CD8-positive, alpha-beta memory T cell (primary cell): ENCODE results near the gene WDTC1. TPM values are rescaled to one million over a fixed set of nuclear protein-coding genes. Genes with fewer than 3 reads are reported as not detected.
"Not testable (repeated sequence)": the region's sequence is repeated elsewhere in the genome, so short reads cannot be mapped to it uniquely, and the experiment has no call there.

Experiments
- CTCF ChIA-PET: fragments of 350-600 bp; sonication (Branson Sonifier 250); formaldehyde crosslinking; loops from one replicate; lab custom pipeline; 2021; ENCODE audit warnings: antibody characterized with exemption; lab: Charles Lee
- POLR2A ChIA-PET: fragments of 350-600 bp; sonication (Branson Sonifier 250); formaldehyde crosslinking; loops from one replicate; lab custom pipeline; 2021; ENCODE audit warnings: antibody characterized with exemption; lab: Charles Lee
- DNase-seq, 5 donors: peaks; one replicate each; pipeline versions ENCODE4 v3.0.0 to v3.0.0-alpha.2; 2020 to 2022; ENCODE audit warnings: mixed read lengths in 1 of 5
- H3K27ac ChIP-seq: one replicate; pipeline ENCODE4 v1.7.0; 2013; ENCODE audit warnings: low read depth, mild to moderate bottlenecking, low read length, moderate library complexity
- H3K27me3 ChIP-seq: 2 replicates; pipeline ENCODE4 v1.7.0; 2013; ENCODE audit warnings: low read length, mild to moderate bottlenecking; ENCODE audit not compliant: insufficient read depth, poor library complexity, severe bottlenecking
- H3K36me3 ChIP-seq: 2 replicates; pipeline ENCODE4 v1.7.0; 2013; ENCODE audit warnings: mild to moderate bottlenecking, low read length, moderate library complexity; ENCODE audit not compliant: insufficient read depth
- H3K4me1 ChIP-seq: 2 replicates; pipeline ENCODE4 v1.7.0; 2013; ENCODE audit warnings: mild to moderate bottlenecking, low read length, moderate library complexity; ENCODE audit not compliant: insufficient read depth
- H3K4me3 ChIP-seq: 2 replicates; pipeline ENCODE4 v1.7.0; 2013; ENCODE audit warnings: mild to moderate bottlenecking, low read length
- H3K9me3 ChIP-seq: 2 replicates; pipeline ENCODE4 v1.7.0; 2013; ENCODE audit warnings: mild to moderate bottlenecking, low read length
- H3K27ac Mint-ChIP-seq, 8 donors: one replicate each; pipeline ENCODE4 v1.8.0; 2020 to 2021; ENCODE audit warnings: mixed read lengths in 8 of 8, mild to moderate bottlenecking in 6 of 8, inconsistent platforms in 3 of 8, moderate library complexity in 3 of 8
- H3K27me3 Mint-ChIP-seq, 2 donors: one replicate each; pipeline ENCODE4 v1.8.0; 2020 to 2021; ENCODE audit warnings: mixed read lengths in 2 of 2, mild to moderate bottlenecking in 1 of 2, moderate library complexity in 1 of 2
- H3K36me3 Mint-ChIP-seq, 3 donors: one replicate each; pipeline ENCODE4 v1.8.0; 2020 to 2021; ENCODE audit warnings: mixed read lengths in 3 of 3, inconsistent platforms in 1 of 3, mild to moderate bottlenecking in 1 of 3
- H3K4me1 Mint-ChIP-seq, 3 donors: one replicate each; pipeline ENCODE4 v1.8.0; 2020 to 2021; ENCODE audit warnings: mixed read lengths in 3 of 3, inconsistent platforms in 1 of 3, mild to moderate bottlenecking in 1 of 3
- H3K4me3 Mint-ChIP-seq, 7 donors: one replicate each; pipeline ENCODE4 v1.8.0; 2020 to 2021; ENCODE audit warnings: mixed read lengths in 7 of 7, mild to moderate bottlenecking in 6 of 7, moderate library complexity in 4 of 7, inconsistent platforms in 2 of 7
- H3K9me3 Mint-ChIP-seq, 5 donors: one replicate each; pipeline ENCODE4 v1.8.0; 2020 to 2022; ENCODE audit warnings: mixed read lengths in 5 of 5, mild to moderate bottlenecking in 3 of 5, moderate library complexity in 2 of 5, inconsistent platforms in 1 of 5
- polyA plus RNA-seq: library from polyadenylated mRNA; unstranded; fragments of 300-500 nt; fragmentation: Illumina TruSeq; gene quantifications from one replicate; pipeline ENCODE4 v1.2.3, GENCODE V29; 2021
- total RNA-seq, 2 experiments: library from RNA; stranded (reverse); gene quantifications; one replicate each; pipeline ENCODE4 v1.2.3, GENCODE V29; 2021

The WDTC1 gene
- total RNA-seq (10 to 100 TPM; 22.2 to 22.3 TPM), polyA plus RNA-seq (8.6 TPM)

- H3K27me3 Mint-ChIP-seq, result peaks cover 0 to 6% of the 10 kb centered on the region in 2 donors
- no peaks in the 10 kb centered on the region for H3K36me3 ChIP-seq
- H3K36me3 Mint-ChIP-seq, result peaks cover 0 to 14% (median 0%) of the 10 kb centered on the region in 3 donors
- H3K27ac Mint-ChIP-seq, result peak within 1 kb of the TSS; percentile 94 to 100 (median 96)
- peak within 1 kb of the TSS; percentile 77 for H3K4me3 ChIP-seq
- no peaks in the 10 kb centered on the region for H3K27me3 ChIP-seq
- H3K27ac ChIP-seq, result peak within 1 kb of the TSS; percentile 90
- peaks cover 0 to 3% (median 0%) of the 10 kb centered on the region in 5 donors for H3K9me3 Mint-ChIP-seq
- DNase-seq, result peak; percentile 97 to 99 (median 99)
- no peaks in the 10 kb centered on the region for H3K9me3 ChIP-seq
- H3K4me3 Mint-ChIP-seq, result peak within 1 kb of the TSS; percentile 95 to 99 (median 98)
- ChIA-PET CTCF (interaction anchor here (1.0 kb wide), 1 partner anchor 80 kb away, joined by 4 read pairs; the partner anchor contains the start of gene SLC9A1), POLR2A (interaction anchor here (0.5 to 1.0 kb wide), 4 partner anchors 13 to 445 kb away, joined by 3 to 4 read pairs (median 4); partner anchors contain the start of gene SLC9A1)
- H3K4me1 Mint-ChIP-seq, result peaks cover 35 to 44% (median 41%) of the 10 kb centered on the region in 3 donors
- peaks cover 25% of the 10 kb centered on the region for H3K4me1 ChIP-seq
These were observed at the start of gene WDTC1 for GRCh38 chr1:27234049-27234882. WDTC1 (plus strand) TSS chr1:27234632; CDS start chr1:27261055, 26,423 bp downstream.

GRCh38 chr1:27184665-27185064 lies 49.8 kb upstream of the WDTC1 start:
- H3K4me1 ChIP-seq, H3K9me3 Mint-ChIP-seq, DNase-seq, H3K4me1 Mint-ChIP-seq, H3K36me3 Mint-ChIP-seq, H3K27ac Mint-ChIP-seq, H3K27me3 Mint-ChIP-seq, H3K36me3 ChIP-seq, H3K9me3 ChIP-seq, H3K27ac ChIP-seq, H3K27me3 ChIP-seq, H3K4me3 ChIP-seq, H3K4me3 Mint-ChIP-seq: not testable (repeated sequence)
- POLR2A ChIA-PET, result interaction anchor here (0.6 kb wide), 1 partner anchor 584 kb away, joined by 3 read pairs; no protein-coding TSS in a partner anchor
- CTCF ChIA-PET, result interaction anchor here (1.4 kb wide), 1 partner anchor 72 kb away, joined by 3 read pairs; no protein-coding TSS in a partner anchor

GRCh38 chr1:27192039-27192529 lies 42.3 kb upstream of the WDTC1 start:
- POLR2A ChIA-PET, result no interaction called here
- Histone ChIP-seq H3K27ac (no peak overlapping the region), H3K36me3 (no peaks in the 10 kb centered on the region), H3K9me3 (no peaks in the 10 kb centered on the region), H3K4me1 (no peaks in the 10 kb centered on the region), H3K4me3 (no peak overlapping the region), H3K27me3 (no peaks in the 10 kb centered on the region)
- no peak overlapping the region for H3K27ac Mint-ChIP-seq
- H3K27me3 Mint-ChIP-seq, result peaks cover 3 to 4% of the 10 kb centered on the region in 2 donors
- H3K4me3 Mint-ChIP-seq, result no peak overlapping the region
- H3K9me3 Mint-ChIP-seq, result no peaks in the 10 kb centered on the region
- CTCF ChIA-PET, result interaction anchor here (0.6 kb wide), 1 partner anchor 12 kb away, joined by 3 read pairs; no protein-coding TSS in a partner anchor
- no peaks in the 10 kb centered on the region for H3K4me1 Mint-ChIP-seq
- no peak for DNase-seq
- H3K36me3 Mint-ChIP-seq, result no peaks in the 10 kb centered on the region

- Histone ChIP-seq H3K27me3 (no peaks in the 10 kb centered on the region), H3K4me1 (no peaks in the 10 kb centered on the region), H3K9me3 (no peaks in the 10 kb centered on the region), H3K36me3 (no peaks in the 10 kb centered on the region), H3K27ac (no peak overlapping the region), H3K4me3 (no peak overlapping the region)
- ChIA-PET POLR2A (no interaction called here), CTCF (no interaction called here)
- no peaks in the 10 kb centered on the region for H3K9me3 Mint-ChIP-seq
- no peak overlapping the region for H3K4me3 Mint-ChIP-seq
- no peak for DNase-seq
- peaks cover 4 to 8% of the 10 kb centered on the region in 2 donors for H3K27me3 Mint-ChIP-seq
- H3K4me1 Mint-ChIP-seq, result peaks cover 3 to 6% (median 6%) of the 10 kb centered on the region in 3 donors
- H3K36me3 Mint-ChIP-seq, result no peaks in the 10 kb centered on the region
- no peak overlapping the region for H3K27ac Mint-ChIP-seq
These were observed 41.2 kb upstream of the WDTC1 start for GRCh38 chr1:27193194-27193593.

- no peak overlapping the region for H3K4me3 Mint-ChIP-seq
- Histone ChIP-seq H3K27ac (no peak overlapping the region), H3K9me3 (no peaks in the 10 kb centered on the region), H3K4me3 (no peak overlapping the region), H3K27me3 (no peaks in the 10 kb centered on the region), H3K36me3 (no peaks in the 10 kb centered on the region), H3K4me1 (no peaks in the 10 kb centered on the region)
- CTCF ChIA-PET, result interaction anchor here (0.8 kb wide), 1 partner anchor 95 kb away, joined by 3 read pairs; no protein-coding TSS in a partner anchor
- POLR2A ChIA-PET, result interaction anchor here (0.6 kb wide), 1 partner anchor 40 kb away, joined by 3 read pairs; no protein-coding TSS in a partner anchor
- no peaks in the 10 kb centered on the region for H3K9me3 Mint-ChIP-seq
- no peak for DNase-seq
- no peak overlapping the region for H3K27ac Mint-ChIP-seq
- peaks cover 3 to 7% (median 6%) of the 10 kb centered on the region in 3 donors for H3K4me1 Mint-ChIP-seq
- peaks cover 2 to 5% of the 10 kb centered on the region in 2 donors for H3K27me3 Mint-ChIP-seq
- H3K36me3 Mint-ChIP-seq, result no peaks in the 10 kb centered on the region
These were observed 33.1 kb upstream of the WDTC1 start for GRCh38 chr1:27201295-27201694.

GRCh38 chr1:27203946-27204345 lies 30.5 kb upstream of the WDTC1 start:
- H3K4me3 Mint-ChIP-seq, result no peak overlapping the region
- H3K27ac ChIP-seq, result no peak overlapping the region

GRCh38 chr1:27207238-27207637 lies 27.2 kb upstream of the WDTC1 start:
- CTCF ChIA-PET, H3K27me3 Mint-ChIP-seq, H3K27ac ChIP-seq, H3K36me3 ChIP-seq, H3K9me3 ChIP-seq, DNase-seq, H3K27me3 ChIP-seq, H3K4me1 ChIP-seq, H3K4me3 ChIP-seq, H3K36me3 Mint-ChIP-seq, H3K4me1 Mint-ChIP-seq, H3K9me3 Mint-ChIP-seq, POLR2A ChIA-PET, H3K27ac Mint-ChIP-seq, H3K4me3 Mint-ChIP-seq: not testable (repeated sequence)

More at GRCh38 chr1:27203946-27204345, 30.5 kb upstream of the WDTC1 start:
- peaks cover 0 to 3% of the 10 kb centered on the region in 2 donors for H3K27me3 Mint-ChIP-seq
- Histone ChIP-seq H3K4me3 (no peak overlapping the region), H3K27me3 (no peaks in the 10 kb centered on the region), H3K4me1 (no peaks in the 10 kb centered on the region), H3K36me3 (no peaks in the 10 kb centered on the region), H3K9me3 (no peaks in the 10 kb centered on the region)
- H3K36me3 Mint-ChIP-seq, result no peaks in the 10 kb centered on the region
- no peak overlapping the region for H3K27ac Mint-ChIP-seq
- ChIA-PET CTCF (interaction anchor here (0.8 kb wide), 1 partner anchor 92 kb away, joined by 3 read pairs; no protein-coding TSS in a partner anchor), POLR2A (no interaction called here)
- H3K4me1 Mint-ChIP-seq, result no peaks in the 10 kb centered on the region
- H3K9me3 Mint-ChIP-seq, result no peaks in the 10 kb centered on the region
- no peak for DNase-seq
